ENCODE data around the gene DUS3L.

Gene DUS3L

GRCh38 chr19:5742051-5742450, 48.9 kb downstream of the DUS3L start:
- TF ChIP-seq GATA3 (IDR thresholded peaks at IDR 0.05; ENCODE audit: low read depth, low read length): no peak
- TF ChIP-seq GATA2 (IDR thresholded peaks at IDR 0.05; ENCODE audit: low read depth, low read length): no peak

GRCh38 chr19:5738423-5738822, 52.5 kb downstream of the DUS3L start:
- no peak for TF ChIP-seq GATA3 (IDR thresholded peaks at IDR 0.05; ENCODE audit: low read depth, low read length)
- TF ChIP-seq GATA2 (IDR thresholded peaks at IDR 0.05; ENCODE audit: low read depth, low read length): no peak
